ENCODE results near the gene TEDC1.
A peak's percentile ranks its signal among the peaks of the same experiment; 100 is the strongest.

The TEDC1 gene

GRCh38 chr14:105486163-105486973 lies 4.7 kb upstream of the TEDC1 start, which contains the start of gene CRIP1:
CRIP1 (plus strand) TSS chr14:105486886; CDS start chr14:105487260, 374 bp downstream.
- DNase-seq (ENCODE audit: low spot score), result peak; percentile 31

- no peak for DNase-seq (ENCODE audit: low spot score)
Measured at GRCh38 chr14:105486974-105487448, 4.0 kb upstream of the TEDC1 start.

DNA sequence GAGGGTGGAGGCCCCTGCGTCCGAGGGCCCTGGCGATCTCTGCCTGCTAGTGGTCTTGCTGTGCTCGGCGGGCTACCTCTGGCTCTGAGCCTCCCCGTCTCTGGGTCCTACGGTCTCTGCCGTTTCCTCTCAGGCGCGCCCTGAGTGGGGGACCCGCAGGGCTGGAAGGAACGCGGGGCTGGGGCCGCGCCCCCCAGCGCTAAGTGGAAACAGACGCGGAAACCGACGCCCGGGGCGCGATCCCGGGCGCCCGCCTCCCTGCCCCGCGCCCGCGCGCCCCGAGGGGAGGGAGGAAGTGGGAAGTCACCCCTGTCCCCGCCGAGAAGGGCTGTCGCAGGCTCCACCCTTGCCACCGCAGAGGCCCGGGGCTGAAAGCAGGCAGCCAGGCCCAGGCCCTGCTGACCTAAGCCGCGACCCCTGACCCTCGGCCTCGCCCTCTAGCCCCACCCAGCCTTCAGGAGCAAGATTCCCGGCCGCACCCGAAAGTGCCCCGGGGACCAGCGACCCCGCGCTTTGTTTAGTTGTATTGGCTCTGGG lies 3.5 kb upstream of the TEDC1 start:
- no peak for DNase-seq (ENCODE audit: low spot score)

DNA sequence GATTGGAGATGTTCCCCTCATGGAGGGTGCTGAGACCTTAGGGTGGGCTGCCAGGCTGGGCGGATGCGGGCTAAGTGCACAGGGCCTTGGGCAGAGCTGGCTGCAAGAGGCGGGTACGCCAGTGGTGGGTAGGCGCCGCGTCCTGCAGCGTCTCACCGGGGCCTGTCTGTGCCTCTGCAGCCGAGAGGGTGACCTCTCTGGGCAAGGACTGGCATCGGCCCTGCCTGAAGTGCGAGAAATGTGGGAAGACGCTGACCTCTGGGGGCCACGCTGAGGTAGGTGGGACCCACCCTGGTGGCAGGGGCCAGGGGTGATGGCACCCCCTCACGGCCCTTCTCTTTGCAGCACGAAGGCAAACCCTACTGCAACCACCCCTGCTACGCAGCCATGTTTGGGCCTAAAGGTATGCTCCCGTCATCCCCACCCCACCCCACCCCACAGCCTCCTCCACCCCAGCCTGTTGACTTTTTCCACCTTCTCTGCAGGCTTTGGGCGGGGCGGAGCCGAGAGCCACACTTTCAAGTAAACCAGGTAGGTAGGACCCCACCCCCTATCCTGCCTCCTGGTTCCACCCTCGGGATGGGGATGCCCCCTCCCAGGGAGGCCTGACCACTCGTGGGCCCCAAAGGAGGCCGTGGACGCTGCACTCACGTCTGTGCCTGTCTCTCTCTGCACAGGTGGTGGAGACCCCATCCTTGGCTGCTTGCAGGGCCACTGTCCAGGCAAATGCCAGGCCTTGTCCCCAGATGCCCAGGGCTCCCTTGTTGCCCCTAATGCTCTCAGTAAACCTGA lies 2.9 kb upstream of the TEDC1 start:
- no peak for DNase-seq (ENCODE audit: low spot score)

- DNase-seq (ENCODE audit: low spot score), result no peak
Measured at GRCh38 chr14:105488781-105489541, 2.1 kb upstream of the TEDC1 start.

DNA sequence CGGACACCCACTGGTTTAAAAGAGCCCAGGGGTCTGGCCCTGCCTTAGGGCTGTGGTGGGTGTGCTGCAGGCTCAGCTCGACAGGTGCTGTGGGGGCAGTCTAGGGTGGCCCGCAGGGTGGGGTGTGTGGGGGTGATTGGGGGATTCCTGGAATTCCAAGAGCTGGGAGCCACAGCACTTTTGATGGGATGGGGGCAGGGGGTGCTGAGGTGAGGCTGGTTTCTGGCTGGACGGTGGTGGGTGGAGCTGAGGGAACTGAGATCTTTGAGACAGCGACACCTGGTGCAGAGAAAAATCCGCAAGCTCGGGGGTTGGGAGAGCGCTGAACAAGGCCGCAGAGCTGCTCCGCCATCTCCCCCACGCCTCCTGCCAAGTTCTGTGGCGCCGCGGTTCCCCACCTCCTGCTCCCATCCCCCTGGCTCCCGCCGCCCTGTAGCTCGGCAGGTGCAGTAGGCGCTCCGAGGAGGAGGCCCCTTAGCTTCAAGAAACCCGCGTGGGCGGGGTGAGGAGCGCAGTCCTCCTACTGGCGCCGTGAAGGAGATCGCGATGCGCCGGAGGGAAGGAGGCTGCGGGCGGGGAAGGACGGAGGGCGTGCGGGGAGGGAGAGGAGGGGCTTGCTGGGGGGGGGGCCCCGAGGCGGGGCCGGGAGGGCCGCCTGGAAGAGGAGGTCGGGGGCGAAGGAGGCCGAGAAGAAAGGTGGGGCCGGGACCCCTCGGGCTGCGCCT lies 1.3 kb upstream of the TEDC1 start:
- DNase-seq (ENCODE audit: low spot score), result peak; percentile 80

GRCh38 chr14:105490267-105490571 lies 827 bp upstream of the TEDC1 start:
- no peak for DNase-seq (ENCODE audit: low spot score)

- peak; percentile 92 for DNase-seq (ENCODE audit: low spot score)
Measured at GRCh38 chr14:105491366-105491973, 424 bp downstream of the TEDC1 start.

DNA sequence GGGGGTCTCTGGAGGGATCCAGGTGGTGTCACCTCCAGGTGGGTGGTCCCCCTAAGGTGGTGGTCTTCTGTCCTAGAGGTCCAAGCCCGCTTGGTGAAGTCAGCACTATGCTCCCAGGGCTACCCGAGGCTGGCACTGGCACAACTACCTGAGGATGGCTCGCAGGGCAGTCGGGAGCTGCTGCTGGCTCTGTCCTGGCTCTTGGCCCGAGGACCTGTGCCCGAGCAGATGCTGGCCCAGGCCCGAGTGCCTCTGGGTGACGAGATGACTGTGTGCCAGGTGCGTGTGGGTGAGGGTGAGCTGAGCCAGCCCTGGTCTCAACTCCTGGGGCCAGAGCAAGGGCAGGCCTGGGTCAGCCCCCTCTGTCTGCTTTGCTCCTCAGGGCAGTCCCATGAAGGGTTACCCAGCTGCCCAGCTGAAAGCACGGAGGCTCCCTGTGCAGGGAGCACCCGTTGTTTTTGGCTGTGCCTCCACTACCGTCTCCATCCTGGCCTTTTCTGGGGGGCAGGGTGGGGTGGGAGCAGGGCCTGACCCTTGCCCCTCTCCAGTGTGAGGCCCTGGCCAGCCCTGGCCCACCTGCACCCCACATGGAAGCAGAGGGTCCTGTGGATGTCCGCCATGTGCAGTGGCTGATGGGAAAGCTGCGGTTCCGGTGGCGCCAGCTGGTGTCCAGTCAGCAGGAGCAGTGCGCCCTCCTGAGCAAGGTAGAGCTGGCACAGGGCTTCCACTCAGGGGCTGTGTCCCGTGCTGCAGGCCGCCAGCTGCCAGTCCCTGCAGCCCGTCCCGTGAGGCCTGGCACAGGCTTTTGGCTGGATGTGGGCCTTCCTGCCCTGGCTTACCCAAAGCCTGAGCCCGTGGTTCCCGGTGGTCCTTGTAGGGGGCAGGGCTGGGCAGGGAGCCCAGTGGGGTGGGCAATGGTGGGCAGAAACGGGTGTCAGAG lies 1.3 kb downstream of the TEDC1 start:
- no peak for DNase-seq (ENCODE audit: low spot score)

DNA sequence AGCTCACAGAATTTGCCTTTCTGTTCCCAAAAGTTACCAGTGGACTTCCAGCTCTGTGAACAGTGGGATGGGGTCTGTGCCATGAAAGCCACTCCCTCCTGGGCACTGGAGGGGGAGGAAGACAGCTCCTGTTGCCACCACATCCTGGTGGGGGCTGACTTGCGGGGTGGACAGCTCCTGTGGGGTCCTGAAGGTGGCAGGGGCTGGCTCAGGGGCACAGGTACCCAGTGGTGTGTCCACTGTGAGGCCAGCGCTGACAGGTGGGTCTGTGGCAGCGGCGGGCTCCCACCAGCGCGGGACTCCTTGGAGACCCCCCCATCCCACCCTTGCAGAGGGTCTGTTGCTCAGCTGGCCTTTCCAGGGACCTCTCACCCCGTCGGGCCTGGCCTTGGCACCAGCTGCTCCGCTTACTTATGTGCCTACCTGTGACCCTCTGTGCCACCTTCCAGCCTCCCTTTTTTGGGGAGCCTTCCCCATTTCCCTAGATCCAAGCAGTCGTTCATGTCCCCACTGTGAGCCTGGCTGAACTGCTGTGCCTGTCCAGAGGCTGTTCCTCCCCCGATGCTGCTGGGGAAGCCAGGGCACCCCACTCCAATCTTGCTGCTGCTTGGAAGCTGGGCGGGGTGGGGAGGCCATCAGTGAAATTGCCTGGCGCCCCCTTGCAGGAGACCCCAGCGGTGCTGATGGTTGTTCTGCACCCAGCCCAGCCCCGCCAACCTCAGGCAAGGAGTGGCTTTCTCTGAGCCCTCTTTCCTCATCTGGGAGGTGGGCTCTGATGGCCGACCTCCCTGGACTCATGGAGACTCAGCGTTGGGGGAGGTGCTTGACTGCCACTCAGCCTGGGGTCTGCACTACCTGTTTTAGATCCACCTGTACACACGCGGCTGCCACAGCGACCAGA lies 2.2 kb downstream of the TEDC1 start:
- no peak for DNase-seq (ENCODE audit: low spot score)

GRCh38 chr14:105493921-105494605 lies 3.0 kb downstream of the TEDC1 start:
- no peak for DNase-seq (ENCODE audit: low spot score)

- DNase-seq (ENCODE audit: low spot score), result no peak
Measured at GRCh38 chr14:105494606-105494929, 3.5 kb downstream of the TEDC1 start.

- DNase-seq (ENCODE audit: low spot score), result no peak
Measured at GRCh38 chr14:105495101-105495989, 4.3 kb downstream of the TEDC1 start.

GRCh38 chr14:105495990-105496830 lies 5.2 kb downstream of the TEDC1 start:
- no peak for DNase-seq (ENCODE audit: low spot score)

- no peak for DNase-seq (ENCODE audit: low spot score)
Measured at GRCh38 chr14:105496831-105497591, 6.0 kb downstream of the TEDC1 start.

All from hematopoietic multipotent progenitor cell treated with erythropoietin and hydrocortisone succinate and interleukin-3 and kit ligand, for 17 days (in vitro differentiated cells).